ENCODE results near the gene SLC5A10. TPM values are rescaled to one million over a fixed set of nuclear protein-coding genes. Genes with fewer than 3 reads are reported as not detected.
"Not testable (repeated sequence)": the region's sequence is repeated elsewhere in the genome, so short reads cannot be mapped to it uniquely, and the experiment has no call there.

SLC5A10 gene
- polyA plus RNA-seq, 3 donors, result 0.40 to 1.1 (median 0.70) TPM

DNA sequence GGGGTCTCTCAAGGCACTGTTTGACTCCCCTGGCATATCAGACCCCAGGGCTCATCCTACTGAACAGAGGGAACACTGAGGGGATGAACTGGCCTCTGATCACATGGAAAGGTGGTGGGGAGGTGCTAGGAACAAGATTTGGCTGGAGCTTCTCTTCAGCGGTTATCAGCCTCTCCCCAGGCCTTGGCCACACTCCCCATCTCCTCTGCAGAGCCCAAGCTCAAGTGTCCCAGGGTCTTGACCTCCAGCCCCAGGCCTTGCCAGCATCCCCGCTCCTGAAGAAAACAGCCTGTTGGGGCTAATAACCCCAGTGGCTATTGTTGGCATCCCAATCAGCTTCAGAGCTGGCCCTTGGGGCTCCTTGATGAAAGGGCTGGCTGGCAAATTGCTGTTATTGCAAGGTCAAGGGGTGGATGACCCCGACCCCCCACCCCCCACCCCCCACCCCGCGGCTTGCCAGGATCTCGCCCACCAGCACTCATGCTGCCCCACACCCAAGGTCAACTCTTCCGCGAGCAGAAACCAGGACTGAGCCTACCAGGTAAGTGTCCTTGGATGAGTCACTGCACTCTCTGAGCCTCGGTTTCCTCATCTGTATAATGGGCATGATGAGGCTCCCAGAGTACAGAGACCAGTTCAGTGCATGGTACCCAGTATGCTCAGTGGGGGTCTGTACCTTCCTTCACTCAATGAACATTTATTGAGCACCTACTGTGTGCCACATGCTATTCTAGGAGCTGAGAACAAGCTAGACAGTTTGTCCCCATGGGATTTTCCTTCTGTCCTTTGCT is 71.4 kb downstream of the SLC5A10 start:
- no peak for DNase-seq (ENCODE audit: extremely low read depth in 1 of 11, low read depth in 9 of 11, low spot score in 4 of 11)

DNA sequence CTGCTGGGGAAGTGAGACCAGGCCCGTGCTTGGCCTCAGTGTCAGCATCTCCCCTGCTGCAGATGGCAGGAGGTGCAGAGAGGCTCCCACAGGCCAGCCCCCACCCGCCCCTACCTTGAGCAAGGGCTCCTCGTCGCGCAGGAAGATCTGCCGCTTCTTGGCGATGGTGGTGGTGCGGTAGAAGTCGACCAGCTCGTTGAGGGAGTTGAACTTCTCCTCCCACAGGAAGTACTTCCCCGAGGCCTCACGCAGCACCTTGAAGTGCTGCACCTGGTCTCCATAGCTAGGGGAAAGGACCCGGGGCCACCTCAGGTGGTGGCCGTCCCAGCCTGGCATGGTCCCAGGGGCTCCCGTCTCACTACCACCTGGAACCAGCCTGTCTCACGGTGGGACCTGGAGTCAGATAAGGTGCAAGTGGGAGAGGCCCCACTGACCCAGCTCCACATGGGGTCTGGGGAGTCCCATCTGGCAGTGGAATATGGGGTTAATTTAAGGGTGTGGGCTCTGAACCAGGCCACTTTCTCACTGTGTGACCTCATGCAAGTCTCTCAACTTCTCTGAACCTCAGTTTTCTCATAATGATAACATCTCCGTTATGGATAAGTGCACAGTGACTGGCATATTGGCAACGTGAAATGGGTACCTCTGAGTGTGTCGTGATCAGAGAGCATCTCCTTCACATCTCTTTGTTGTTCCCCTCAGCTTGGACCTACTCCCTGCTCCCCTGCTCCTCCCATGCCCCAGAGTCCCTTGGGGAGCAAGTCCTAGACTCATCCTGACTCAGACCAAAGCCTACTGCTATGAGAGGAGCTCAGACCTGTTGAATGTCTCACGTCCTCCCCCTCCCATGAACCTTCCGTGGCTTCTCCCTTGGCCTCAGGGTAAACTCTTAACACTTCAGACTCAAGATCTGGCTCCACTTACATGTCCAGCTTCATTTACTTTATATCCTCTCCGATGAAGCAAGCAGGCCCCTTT is 72.4 kb downstream of the SLC5A10 start:
- no peak for DNase-seq (ENCODE audit: extremely low read depth in 1 of 11, low read depth in 9 of 11, low spot score in 4 of 11)

DNA sequence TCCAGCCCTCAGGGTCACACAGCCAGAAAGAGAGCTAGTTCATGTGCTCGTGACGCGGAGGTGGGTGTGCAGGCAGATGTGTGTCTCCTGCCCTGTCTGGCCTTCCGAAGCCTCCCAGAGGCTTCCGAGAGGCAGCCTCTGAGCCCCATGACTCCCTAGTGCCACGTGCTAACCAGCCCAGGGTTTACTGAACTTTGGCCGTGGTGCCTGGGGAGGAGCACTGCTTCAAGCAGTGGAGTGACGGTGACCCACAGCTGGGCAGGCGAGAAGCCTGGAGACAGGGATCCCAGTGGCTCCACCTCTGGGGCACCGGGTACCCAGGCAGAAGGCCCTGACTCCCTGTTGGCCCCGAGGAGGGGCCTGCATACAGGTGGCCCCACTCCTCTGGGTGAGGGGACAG is 76.7 kb downstream of the SLC5A10 start:
- not testable (repeated sequence) for DNase-seq (ENCODE audit: extremely low read depth in 1 of 11, low read depth in 9 of 11, low spot score in 4 of 11)

DNA sequence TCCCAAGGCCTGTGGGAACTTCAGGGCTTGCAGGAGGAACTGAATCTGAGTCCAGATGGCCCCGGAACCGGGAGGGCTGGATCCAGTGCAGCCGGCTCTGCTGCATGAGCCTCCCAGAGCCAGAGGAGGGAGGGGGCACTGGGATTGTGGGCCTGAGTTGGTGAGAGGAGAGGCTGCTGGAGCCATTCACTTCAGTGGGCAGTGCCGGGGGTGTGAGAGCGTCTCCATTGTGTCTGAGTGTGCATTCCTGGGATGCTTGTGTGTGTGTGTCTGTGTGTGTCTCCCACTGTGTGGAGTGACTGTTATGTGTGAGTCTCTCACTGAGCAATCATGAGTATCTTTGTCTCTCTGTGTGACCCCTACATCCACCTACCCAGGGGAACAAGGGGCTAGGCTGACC is 77.8 kb downstream of the SLC5A10 start:
- not testable (repeated sequence) for DNase-seq (ENCODE audit: extremely low read depth in 1 of 11, low read depth in 9 of 11, low spot score in 4 of 11)

DNA sequence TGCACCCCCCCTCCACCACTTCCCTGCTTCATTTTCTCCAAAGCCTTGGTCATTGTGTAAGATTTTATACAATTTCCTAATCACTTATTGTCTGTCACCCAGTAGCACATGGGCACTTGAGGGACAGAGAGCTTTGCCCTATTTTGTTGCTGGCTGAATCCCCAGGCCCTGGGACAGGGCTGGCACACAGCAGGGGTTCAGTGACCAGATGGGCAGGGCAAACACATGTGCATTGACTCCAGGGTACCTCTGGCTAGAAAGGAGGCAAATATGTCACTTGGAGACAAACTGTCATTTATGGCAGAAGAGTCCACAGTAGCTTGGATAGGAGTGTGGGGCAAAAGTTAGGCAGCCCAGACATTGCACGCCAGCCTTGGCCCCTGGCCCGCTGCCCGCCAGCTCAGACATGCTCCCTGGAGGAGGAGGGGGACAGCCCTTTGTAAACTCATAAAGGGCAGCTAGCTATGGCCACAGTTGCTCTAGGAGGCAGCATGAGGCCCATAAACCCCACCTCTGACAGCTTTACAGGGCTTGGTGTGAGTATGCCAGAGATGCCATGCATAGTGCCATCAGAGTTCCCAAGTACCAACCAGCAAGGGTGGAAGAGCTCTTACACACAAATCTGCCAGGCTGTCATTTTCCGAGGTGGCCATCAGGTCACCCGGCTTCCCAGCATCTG is 78.9 kb downstream of the SLC5A10 start:
- DNase-seq (ENCODE audit: extremely low read depth in 1 of 11, low read depth in 9 of 11, low spot score in 4 of 11), result not testable (repeated sequence)

DNA sequence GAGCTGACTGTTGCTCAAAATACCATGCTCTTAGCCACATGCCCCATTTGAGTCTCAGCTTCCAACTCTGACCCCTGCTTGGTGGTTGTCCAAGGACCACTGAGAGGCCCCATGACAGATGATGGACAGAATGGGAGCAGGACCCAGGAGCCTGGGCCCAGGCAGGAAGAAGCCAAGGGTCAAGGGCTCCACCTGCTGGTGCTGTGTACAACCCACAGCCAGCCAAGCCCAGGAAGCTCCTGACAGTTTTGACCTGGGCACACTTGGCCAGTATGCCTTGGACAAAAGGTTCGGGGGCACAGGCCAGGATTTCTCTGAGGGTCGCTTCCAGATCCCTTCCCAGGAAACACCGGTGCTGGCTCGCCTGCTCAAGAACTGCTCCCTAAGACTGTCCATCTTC is 79.8 kb downstream of the SLC5A10 start:
- DNase-seq (ENCODE audit: extremely low read depth in 1 of 11, low read depth in 9 of 11, low spot score in 4 of 11), result not testable (repeated sequence)

DNA sequence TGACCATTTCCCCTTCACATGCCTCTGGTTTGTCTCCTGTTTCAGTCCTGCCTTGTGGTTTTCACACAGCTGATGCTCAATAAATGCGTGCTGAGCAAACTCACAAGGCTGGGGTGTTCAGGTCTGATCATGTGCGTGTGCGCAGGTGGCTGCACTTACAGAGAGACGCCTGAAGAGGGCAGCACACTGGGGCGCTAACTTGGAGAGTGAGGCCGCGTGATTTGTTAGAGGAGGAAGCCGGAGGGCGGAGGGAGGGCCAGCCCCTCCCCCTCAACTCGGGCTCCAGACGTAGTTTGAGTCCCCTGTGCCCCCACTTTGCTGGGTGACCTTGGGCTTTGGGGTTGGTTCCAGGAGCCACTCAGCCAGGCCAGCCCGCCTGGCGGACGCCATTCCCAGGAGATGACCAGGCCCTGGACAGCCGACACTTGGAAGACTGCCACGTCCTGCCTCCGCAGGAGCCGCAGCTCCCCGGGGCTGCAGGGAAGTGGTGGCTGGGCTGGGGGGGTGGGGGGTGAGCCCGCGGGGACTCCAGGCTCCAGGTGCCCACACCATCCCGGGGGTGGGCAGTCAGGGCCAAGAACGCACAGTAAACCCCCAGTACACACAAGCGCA is 80.5 kb downstream of the SLC5A10 start:
- DNase-seq (ENCODE audit: extremely low read depth in 1 of 11, low read depth in 9 of 11, low spot score in 4 of 11), result not testable (repeated sequence)

DNA sequence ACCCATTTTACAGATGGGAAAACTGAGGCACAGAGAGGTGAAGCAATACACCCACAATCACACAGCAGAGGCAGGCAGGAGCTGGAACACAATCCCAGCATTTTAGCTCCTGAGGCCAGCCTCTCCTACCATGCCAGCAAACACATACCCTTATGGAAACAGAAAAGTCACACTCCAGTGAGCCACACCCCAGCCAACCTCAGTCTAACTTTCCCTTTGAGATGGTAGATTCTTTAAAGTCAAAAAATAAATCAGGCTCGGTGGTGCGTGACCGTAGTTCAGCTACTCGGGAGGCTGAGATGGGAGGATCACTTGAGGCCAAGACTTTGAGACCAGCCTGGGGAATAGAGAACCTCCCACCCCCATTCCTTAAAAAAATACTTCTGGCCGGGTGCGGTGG is 84.2 kb downstream of the SLC5A10 start:
- DNase-seq (ENCODE audit: extremely low read depth in 1 of 11, low read depth in 9 of 11, low spot score in 4 of 11), result not testable (repeated sequence)

DNA sequence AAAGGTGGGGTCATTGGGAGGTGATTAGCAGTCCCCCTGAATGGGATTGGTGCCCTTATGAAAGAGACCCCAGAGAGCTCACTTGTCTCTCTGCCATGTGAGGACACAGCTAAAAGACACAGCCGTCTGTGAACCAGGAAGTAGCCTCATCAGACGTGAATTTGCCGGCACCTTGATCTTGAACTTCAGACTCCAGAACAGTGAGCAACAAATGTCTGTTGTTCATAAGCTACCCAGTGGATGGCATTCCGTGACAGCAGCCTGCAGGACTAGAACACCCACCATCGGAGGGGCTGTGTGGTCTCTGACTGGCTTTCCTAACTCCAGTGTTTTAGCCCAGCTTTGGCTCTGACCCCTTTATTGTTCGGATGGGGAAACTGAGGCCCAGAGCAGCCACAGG is 85.6 kb downstream of the SLC5A10 start:
- not testable (repeated sequence) for DNase-seq (ENCODE audit: extremely low read depth in 1 of 11, low read depth in 9 of 11, low spot score in 4 of 11)

DNA sequence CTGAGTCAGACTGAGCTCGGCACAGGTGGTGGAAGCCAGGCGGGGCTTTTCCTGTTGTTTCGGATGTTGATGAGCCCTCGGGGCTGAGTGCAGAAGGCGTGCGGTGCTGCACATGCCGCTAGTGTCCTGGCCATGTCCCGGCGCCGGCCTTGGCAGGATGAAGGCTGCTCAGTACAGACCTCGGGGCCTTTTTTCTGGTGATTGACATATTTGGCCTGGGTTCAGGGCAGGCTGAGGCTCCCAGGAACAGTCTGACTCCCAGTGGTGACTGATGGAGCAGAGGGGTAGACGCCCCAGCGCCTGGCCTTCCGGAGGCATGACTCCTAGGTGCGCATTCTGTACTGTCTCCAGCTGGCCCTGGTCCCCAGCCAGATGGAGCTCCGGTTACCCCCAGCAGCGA is 86.0 kb downstream of the SLC5A10 start:
- not testable (repeated sequence) for DNase-seq (ENCODE audit: extremely low read depth in 1 of 11, low read depth in 9 of 11, low spot score in 4 of 11)

DNA sequence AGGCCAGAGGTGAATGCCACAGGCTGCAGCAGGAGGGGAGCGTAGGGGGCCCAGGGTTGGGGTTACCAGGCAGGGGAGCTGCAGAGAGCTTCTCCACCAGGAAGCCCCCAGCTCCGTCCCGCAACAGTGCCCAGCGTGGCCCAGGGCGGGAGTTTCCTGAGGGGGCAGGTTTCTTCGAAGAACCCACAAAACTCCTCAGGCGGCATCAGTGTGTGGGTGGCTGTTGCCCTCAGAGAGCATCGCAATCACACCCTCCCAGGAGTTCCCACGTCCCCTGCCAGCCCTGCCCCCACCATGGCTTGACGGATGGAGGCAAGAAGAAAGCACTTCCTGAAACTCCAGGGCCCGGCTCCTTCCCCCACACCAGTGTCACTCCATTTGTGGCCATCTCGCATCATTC is 86.8 kb downstream of the SLC5A10 start:
- DNase-seq (ENCODE audit: extremely low read depth in 1 of 11, low read depth in 9 of 11, low spot score in 4 of 11), result not testable (repeated sequence)

DNA sequence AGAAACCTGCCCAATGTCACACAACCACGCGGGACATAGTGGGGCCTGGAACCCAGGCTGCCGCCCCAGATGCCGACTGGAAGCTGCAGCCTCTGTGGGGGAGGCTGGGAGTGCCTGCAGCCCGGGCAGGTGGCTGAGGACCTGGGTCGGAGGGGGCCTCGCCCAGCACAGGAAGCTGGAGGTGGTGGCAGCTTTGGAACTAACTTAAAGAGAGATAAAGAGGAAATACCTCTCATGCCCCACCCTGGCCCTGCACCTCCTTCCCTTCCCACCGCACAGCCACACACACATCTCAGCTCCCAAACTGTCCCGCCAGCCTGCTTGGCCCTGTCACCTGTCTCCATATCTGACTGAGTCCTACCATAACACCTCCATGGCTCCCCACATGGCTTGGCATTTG is 88.4 kb downstream of the SLC5A10 start:
- not testable (repeated sequence) for DNase-seq (ENCODE audit: extremely low read depth in 1 of 11, low read depth in 9 of 11, low spot score in 4 of 11)

DNA sequence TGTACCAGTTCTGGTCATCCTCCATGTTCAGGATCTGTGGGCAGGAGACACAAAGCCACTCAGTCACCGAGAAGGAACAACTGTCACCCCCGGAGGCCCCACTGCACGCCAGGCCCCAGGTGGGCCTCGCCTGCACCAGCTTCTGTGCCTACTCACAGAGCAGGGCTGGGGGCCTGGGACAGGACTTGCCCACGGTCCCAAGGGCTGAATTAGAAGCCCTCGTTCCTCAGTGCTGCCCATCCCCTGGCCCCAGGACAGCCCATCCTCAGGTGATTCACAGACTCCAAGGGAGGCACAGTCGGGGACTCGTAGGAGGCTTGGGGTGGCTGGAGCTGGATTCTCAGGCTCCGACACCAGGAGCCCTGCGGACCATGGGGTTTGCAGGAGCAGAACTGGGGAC is 89.9 kb downstream of the SLC5A10 start:
- DNase-seq (ENCODE audit: extremely low read depth in 1 of 11, low read depth in 9 of 11, low spot score in 4 of 11), result not testable (repeated sequence)

DNA sequence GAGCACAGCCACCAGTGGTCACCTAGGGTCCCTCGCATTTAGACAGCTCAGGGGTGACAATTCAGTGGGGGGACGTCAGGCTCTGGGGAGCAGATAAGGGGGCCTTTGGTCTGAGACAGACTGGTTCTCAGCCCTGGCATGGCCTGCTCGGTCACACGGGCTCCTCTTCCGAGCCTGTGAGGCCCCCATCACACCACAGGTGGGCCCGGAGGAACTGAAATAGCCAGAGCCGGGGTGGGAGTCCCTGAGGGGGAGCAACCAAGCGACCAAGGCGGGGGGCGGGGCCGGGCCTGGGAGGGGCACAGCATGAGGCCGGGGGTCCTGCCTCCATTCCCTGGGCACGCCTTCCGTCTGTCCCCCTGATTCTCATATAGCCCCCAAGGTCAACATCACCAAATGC is 90.4 kb downstream of the SLC5A10 start:
- not testable (repeated sequence) for DNase-seq (ENCODE audit: extremely low read depth in 1 of 11, low read depth in 9 of 11, low spot score in 4 of 11)

DNA sequence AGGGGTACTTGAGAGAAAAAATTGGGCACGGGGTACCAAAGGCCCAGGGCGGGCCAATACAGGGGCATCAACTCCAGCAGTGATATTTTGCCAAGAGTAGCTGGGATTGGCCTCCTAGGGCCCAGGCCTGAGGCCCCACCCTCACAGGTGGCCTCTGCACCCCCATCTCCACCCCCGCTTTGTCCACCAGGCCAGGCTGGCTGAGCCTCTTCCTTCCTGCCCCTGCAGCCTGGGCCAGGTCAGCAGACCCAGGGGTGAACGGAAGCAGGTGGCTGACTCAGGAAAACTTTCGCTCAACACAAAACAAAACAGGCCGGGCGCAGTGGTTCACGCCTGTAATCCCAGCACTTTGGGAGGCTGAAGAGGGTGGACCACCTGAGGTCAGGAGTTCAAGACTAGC is 91.1 kb downstream of the SLC5A10 start:
- not testable (repeated sequence) for DNase-seq (ENCODE audit: extremely low read depth in 1 of 11, low read depth in 9 of 11, low spot score in 4 of 11)

DNA sequence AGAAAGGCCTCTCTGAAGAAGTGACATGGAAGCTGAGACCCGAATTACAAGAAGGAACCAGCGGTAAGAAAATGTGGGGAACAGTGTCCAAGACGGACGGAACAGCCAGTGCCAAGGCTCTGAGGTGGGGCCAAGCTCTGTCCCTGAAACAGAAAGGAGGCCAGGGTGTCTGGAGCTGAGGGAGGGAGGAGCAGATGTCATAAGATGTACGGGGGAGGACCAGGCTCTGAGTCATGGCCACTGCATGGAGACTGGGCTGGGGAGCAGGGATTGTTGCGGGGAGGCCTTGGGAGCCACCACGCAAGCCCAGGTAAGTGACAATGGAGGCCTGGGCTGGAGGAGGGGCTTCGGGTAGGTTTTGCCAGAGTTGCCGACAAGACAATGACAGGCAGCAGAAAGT is 92.7 kb downstream of the SLC5A10 start:
- not testable (repeated sequence) for DNase-seq (ENCODE audit: extremely low read depth in 1 of 11, low read depth in 9 of 11, low spot score in 4 of 11)

DNA sequence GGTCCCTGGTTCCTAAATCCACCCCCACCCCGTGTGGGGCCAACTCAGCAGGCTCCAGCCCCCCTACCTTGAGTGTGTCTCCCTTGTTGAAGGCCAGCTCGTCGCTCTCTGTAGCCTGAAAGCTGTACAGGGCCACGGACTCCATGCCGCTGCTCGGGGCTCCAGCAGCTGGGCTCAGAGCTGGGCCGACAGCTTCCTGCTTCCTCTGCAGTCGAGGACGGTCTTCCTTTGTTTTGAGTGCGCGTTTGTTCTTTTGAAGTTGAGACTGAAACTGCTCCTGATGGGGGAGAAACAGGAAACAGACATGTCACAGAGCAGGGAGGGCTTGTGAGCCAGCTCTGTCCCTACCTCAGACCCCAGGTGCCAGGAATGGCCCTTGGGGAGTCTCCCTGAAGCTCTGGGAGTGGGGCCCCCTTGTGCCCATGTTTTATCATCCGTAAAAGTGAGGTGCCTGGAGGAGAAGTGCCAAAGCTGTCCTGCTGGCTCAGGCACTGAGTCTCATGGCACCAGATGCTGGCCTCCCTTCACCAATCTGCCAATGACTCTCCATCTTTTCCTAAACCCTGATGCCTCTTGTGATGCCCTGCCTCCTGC is 94.9 kb downstream of the SLC5A10 start, which contains the start of gene GRAP:
GRAP (minus strand) TSS at position 176 of the 594 bp plus-strand sequence; CDS start at position 145, 31 bp downstream.
- not testable (repeated sequence) for DNase-seq (ENCODE audit: extremely low read depth in 1 of 11, low read depth in 9 of 11, low spot score in 4 of 11)

DNA sequence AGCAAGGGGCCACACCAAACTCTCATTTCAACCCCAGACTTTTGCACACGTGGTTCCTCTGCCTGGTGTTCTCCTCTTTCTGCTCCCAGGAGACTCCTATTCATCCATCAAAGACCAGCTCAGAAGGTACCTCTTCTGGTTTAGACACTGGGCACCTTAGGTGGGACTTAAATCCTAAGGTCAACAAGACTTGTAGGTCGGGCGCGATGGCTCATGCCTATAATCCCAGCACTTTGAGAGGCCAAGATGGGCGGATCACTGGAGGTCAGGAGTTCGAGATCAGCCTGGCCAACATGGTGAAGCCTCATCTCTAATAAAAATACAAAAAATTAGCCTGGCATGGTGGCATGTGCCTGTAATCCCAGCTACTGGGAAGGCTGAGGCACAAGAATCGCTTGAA is 95.5 kb downstream of the SLC5A10 start:
- not testable (repeated sequence) for DNase-seq (ENCODE audit: extremely low read depth in 1 of 11, low read depth in 9 of 11, low spot score in 4 of 11)

All from renal cortex interstitium (tissue), 11 donors.